Upper lobe of right lung (tissue), 1 donor: ENCODE data around the gene RNF133. TPM values are rescaled to one million over a fixed set of nuclear protein-coding genes. Genes with fewer than 3 reads are reported as not detected.

Experiments
- ATAC-seq: fragments of 200-7000 bp; cut with Tn5 transposase; one replicate; pipeline ENCODE4 v1.9.1; 2020; ENCODE audit warnings: mild to moderate bottlenecking, moderate library complexity
- DNase-seq: peaks from one replicate; pipeline ENCODE4 v3.0.0-alpha.2; 2020
- H3K27ac ChIP-seq: fragments of 200-600 bp; one replicate; pipeline ENCODE4 v1.8.0; 2022
- H3K27me3 ChIP-seq: fragments of 200-600 bp; one replicate; pipeline ENCODE4 v1.8.0; 2022; ENCODE audit warnings: mild to moderate bottlenecking
- H3K36me3 ChIP-seq: fragments of 200-600 bp; one replicate; pipeline ENCODE4 v1.8.0; 2022
- H3K4me1 ChIP-seq: fragments of 200-600 bp; one replicate; pipeline ENCODE4 v1.8.0; 2022
- H3K4me3 ChIP-seq: fragments of 200-600 bp; one replicate; pipeline ENCODE4 v1.8.0; 2022; ENCODE audit warnings: mild to moderate bottlenecking
- H3K9me3 ChIP-seq: fragments of 200-600 bp; one replicate; pipeline ENCODE4 v1.8.0; 2022
- CTCF ChIP-seq: fragments of 200-600 bp; IDR thresholded peaks from one replicate; pipeline ENCODE4 v1.8.0; 2022; ENCODE audit warnings: antibody characterized with exemption
- intact Hi-C: fragments of 100-400 bp; cut with DNase I; formaldehyde crosslinking; loops from one replicate; pipeline ENCODE4 v1.11.0; 2022
- total RNA-seq: library from RNA; stranded (reverse); fragmentation: NEBNext Ultra II Directional; extraction: Animal tissue kit (Norgen Biotek cat#: 25700); gene quantifications from one replicate; pipeline ENCODE4 v1.2.1, GENCODE V29; 2021
- donor health status: DM: no; HTN: yes; CAD: no; lungs with severe emphysema.

RNF133 gene
- total RNA-seq, 1 donor from 2014 or later = 1.2 TPM

DNA sequence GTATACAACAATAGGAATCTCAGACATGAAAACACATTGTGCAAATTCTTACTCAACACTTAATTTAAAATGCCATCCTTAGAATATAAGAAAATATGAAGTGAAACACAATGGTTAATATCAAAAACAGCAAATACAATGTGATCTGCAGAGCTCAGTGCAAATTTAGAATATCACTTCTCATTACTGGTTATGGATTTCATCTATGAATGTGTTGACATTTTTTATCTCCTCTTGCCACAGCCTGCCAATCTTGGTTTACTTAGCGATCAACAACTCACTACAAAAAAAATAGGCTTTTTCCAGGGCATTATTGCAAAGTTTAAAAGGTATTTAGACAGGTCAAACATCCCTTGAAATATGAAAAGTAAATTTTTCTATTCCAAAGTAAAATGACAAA is 28.8 kb upstream of the RNF133 start:
- DNase-seq = no peak
- no peak for ATAC-seq
- Histone ChIP-seq H3K4me3 (no peak overlapping the region), H3K9me3 (no peaks in the 10 kb centered on the region), H3K27me3 (no peaks in the 10 kb centered on the region), H3K36me3 (no peaks in the 10 kb centered on the region), H3K27ac (no peak overlapping the region), H3K4me1 (no peaks in the 10 kb centered on the region)
- no peak for TF ChIP-seq CTCF
- intact Hi-C loops = no loop called here

DNA sequence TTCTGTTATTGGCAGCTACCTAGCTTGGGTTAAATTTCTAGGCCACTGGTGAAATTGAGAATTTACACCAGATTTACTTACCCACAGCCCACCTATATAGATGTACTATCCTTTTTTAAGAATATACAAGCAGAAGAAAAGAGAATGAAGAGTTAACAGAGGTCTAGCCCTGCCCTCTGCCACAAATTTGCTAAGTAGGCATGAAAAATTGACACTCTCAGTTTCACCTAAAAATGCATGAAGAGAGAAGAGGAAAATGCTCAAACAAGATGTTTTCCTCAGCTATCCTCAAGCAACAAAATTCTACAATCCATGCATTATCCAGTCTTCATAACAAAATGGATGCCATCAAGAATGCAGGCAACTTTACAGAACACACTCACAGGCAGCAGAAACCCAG is 28.4 kb upstream of the RNF133 start:
- Histone ChIP-seq H3K36me3 (no peaks in the 10 kb centered on the region), H3K9me3 (no peaks in the 10 kb centered on the region), H3K4me1 (no peaks in the 10 kb centered on the region), H3K27me3 (no peaks in the 10 kb centered on the region), H3K4me3 (no peak overlapping the region), H3K27ac (no peak overlapping the region)
- intact Hi-C loops = no loop called here
- ATAC-seq (no peak), DNase-seq (no peak)
- no peak for TF ChIP-seq CTCF

DNA sequence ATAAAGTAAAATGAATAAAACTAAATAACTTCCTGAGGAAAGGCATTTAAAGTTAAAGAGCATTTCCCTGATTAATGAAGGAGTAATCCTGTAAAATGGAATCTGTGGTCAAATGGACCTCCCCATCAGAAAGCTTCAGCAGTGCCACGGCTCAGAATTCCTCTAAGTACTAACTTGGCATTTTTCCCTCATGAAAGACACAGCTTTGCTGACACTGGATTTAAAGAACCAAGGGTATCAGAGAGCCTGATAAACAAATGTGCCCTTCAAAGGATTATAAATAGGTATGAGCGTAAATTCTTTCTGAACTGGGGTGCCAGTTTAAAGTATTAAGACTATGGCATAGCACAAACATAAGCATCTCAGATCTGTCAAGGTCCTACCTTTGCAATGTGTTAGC is 28.0 kb upstream of the RNF133 start:
- H3K9me3 ChIP-seq = no peaks in the 10 kb centered on the region
- no peaks in the 10 kb centered on the region for H3K36me3 ChIP-seq
- intact Hi-C loops = no loop called here
- no peaks in the 10 kb centered on the region for H3K27me3 ChIP-seq
- no peak overlapping the region for H3K27ac ChIP-seq
- TF ChIP-seq CTCF = no peak
- H3K4me1 ChIP-seq = no peaks in the 10 kb centered on the region
- ATAC-seq (no peak), DNase-seq (no peak)
- H3K4me3 ChIP-seq = no peak overlapping the region

DNA sequence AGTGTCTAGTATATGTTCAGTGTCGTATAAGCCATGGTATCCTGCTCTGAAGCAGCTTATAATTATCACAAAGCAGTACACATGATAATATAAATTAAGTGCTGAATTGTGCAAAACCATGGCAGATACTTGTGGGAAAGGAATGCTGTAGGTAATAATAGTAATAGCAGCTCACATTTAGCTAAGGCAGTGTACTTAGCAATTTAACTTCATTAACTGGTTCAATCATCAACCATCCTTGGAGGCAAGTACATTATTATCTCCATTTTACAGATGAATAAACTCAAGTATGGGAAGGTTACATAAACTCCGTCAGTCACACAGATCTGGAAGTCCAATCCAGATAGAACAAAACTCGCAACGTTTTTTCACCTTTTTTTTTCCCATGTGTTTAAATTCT is 25.4 kb upstream of the RNF133 start:
- no peaks in the 10 kb centered on the region for H3K9me3 ChIP-seq
- no peak for TF ChIP-seq CTCF
- H3K4me3 ChIP-seq = no peak overlapping the region
- DNase-seq (no peak), ATAC-seq (no peak)
- H3K4me1 ChIP-seq = no peaks in the 10 kb centered on the region
- H3K36me3 ChIP-seq = no peaks in the 10 kb centered on the region
- intact Hi-C loops = no loop called here
- no peaks in the 10 kb centered on the region for H3K27me3 ChIP-seq
- no peak overlapping the region for H3K27ac ChIP-seq

- ATAC-seq = no peak
- intact Hi-C loops = no loop called here
- TF ChIP-seq CTCF = no peak
- H3K9me3 ChIP-seq = no peaks in the 10 kb centered on the region
- no peak for DNase-seq
- no peak overlapping the region for H3K4me3 ChIP-seq
- H3K27ac ChIP-seq = no peak overlapping the region
- H3K36me3 ChIP-seq = no peaks in the 10 kb centered on the region
- H3K4me1 ChIP-seq = no peaks in the 10 kb centered on the region
- no peaks in the 10 kb centered on the region for H3K27me3 ChIP-seq
Observed at GRCh38 chr7:122719010-122719578, 20.2 kb upstream of the RNF133 start.
